GM23248 (cell line): ENCODE results near the gene RIMS4. TPM values are rescaled to one million over a fixed set of nuclear protein-coding genes. Genes with fewer than 3 reads are reported as not detected.

ENCODE experiments used
- DNase-seq: peaks from one replicate; pipeline ENCODE4 v3.0.0-alpha.2; 2015
- H2AFZ ChIP-seq: fragments of 200-600 bp; sonication (generic); 2 replicates; pipeline ENCODE4 v1.6.1; 2016; ENCODE audit warnings: antibody characterized with exemption
- H3F3A ChIP-seq: fragments of 200-600 bp; sonication (generic); 2 replicates; pipeline ENCODE4 v1.6.1; 2016; ENCODE audit warnings: mild to moderate bottlenecking, antibody characterized with exemption, mixed run types; ENCODE audit not compliant: insufficient read depth
- H3K27ac ChIP-seq: fragments of 200-600 bp; sonication (generic); 2 replicates; pipeline ENCODE4 v1.5.1; 2016; ENCODE audit warnings: mild to moderate bottlenecking
- H3K27me3 ChIP-seq: fragments of 200-600 bp; sonication (generic); replicated peaks from 2 replicates; pipeline ENCODE4 v1.6.1; 2016; ENCODE audit warnings: mild to moderate bottlenecking; ENCODE audit not compliant: insufficient read depth
- H3K36me3 ChIP-seq: fragments of 200-600 bp; sonication (generic); 2 replicates; pipeline ENCODE4 v1.6.1; 2016; ENCODE audit warnings: low read depth, mild to moderate bottlenecking
- H3K4me1 ChIP-seq: fragments of 200-600 bp; sonication (generic); 2 replicates; pipeline ENCODE4 v1.6.1; 2016; ENCODE audit warnings: mild to moderate bottlenecking; ENCODE audit not compliant: insufficient read depth
- H3K4me2 ChIP-seq: fragments of 200-600 bp; sonication (generic); one replicate; pipeline ENCODE4 v1.6.1; 2016; ENCODE audit warnings: mild to moderate bottlenecking; ENCODE audit not compliant: unreplicated experiment
- H3K4me3 ChIP-seq: fragments of 200-600 bp; sonication (generic); 2 replicates; pipeline ENCODE4 v1.5.1; 2016; ENCODE audit warnings: mild to moderate bottlenecking
- H3K79me2 ChIP-seq: fragments of 200-600 bp; sonication (generic); 2 replicates; pipeline ENCODE4 v1.6.1; 2016; ENCODE audit warnings: mild to moderate bottlenecking; ENCODE audit not compliant: insufficient read depth
- H3K9ac ChIP-seq: fragments of 200-600 bp; sonication (generic); 2 replicates; pipeline ENCODE4 v1.6.1; 2016; ENCODE audit warnings: mild to moderate bottlenecking
- H3K9me2 ChIP-seq: fragments of 200-600 bp; sonication (generic); 2 replicates; pipeline ENCODE4 v1.6.1; 2016; ENCODE audit warnings: mixed run types, mild to moderate bottlenecking, moderate library complexity; ENCODE audit not compliant: insufficient read depth
- H3K9me3 ChIP-seq: fragments of 200-600 bp; sonication (generic); one replicate; pipeline ENCODE4 v1.6.1; 2017; ENCODE audit warnings: low read depth
- H4K20me1 ChIP-seq: fragments of 200-600 bp; sonication (generic); 2 replicates; pipeline ENCODE4 v1.6.0; 2016; ENCODE audit not compliant: insufficient read depth
- EZH2 ChIP-seq: fragments of 200-600 bp; sonication (generic); IDR thresholded peaks from 2 replicates; pipeline ENCODE4 v1.6.1; 2018; ENCODE audit warnings: antibody characterized with exemption, mild to moderate bottlenecking; ENCODE audit not compliant: insufficient read depth, poor library complexity, severe bottlenecking
- EZH2phosphoT487 ChIP-seq: fragments of 200-600 bp; sonication (generic); IDR thresholded peaks from 2 replicates; pipeline ENCODE4 v1.6.1; 2018; ENCODE audit warnings: antibody characterized with exemption, moderate library complexity, mild to moderate bottlenecking, low read depth; ENCODE audit not compliant: insufficient read depth
- WGBS, 2 experiments: methylation state at CpG; one replicate each; pipeline ENCODE4 v1.1.6; 2015 to 2017; ENCODE audit warnings: low lambda C conversion rate in 2 of 2, low coverage in 1 of 2; ENCODE audit errors: missing lambda C conversion rate in 2 of 2; 5-methylcytosine and 5-hydroxymethylcytosine counted together
- in situ Hi-C: fragments of 300-500 bp; cut with MboI; formaldehyde crosslinking; loops from 2 replicates; pipeline ENCODE4 v1.15.0; 2020
- polyA plus RNA-seq: library from polyadenylated mRNA; unstranded; fragments of >200 nt; fragmentation: Nextera tagmentation; extraction: Ambion mirVana; gene quantifications from 2 replicates; pipeline ENCODE4 v1.2.1, GENCODE V29; 2016
- total RNA-seq: library from RNA; depleted of rRNA; stranded (reverse); fragments of >200 nt; shearing (Covaris generic); gene quantifications from 2 replicates; pipeline ENCODE4 v1.2.3, GENCODE V29; 2014

Gene RIMS4
- total and polyA plus RNA-seq, 2 experiments from 2014 or later, result 0.22 TPM; not detected in 1

- Histone ChIP-seq H3K4me3 (no peak overlapping the region), H3K4me1 (peaks cover 55% of the 10 kb centered on the region), H3K9me2 (no peaks in the 10 kb centered on the region), H3K27ac (peak overlapping the region; percentile 63), H3K9me3 (no peaks in the 10 kb centered on the region), H3K79me2 (no peaks in the 10 kb centered on the region), H2AFZ (peak overlapping the region; percentile 63), H3K27me3 (no peaks in the 10 kb centered on the region), H3K4me2 (peak overlapping the region; percentile 11), H4K20me1 (no peaks in the 10 kb centered on the region), H3F3A (peaks cover 43% of the 10 kb centered on the region), H3K36me3 (no peaks in the 10 kb centered on the region), H3K9ac (peak overlapping the region; percentile 34; the same call in 1 of the 2 replicates)
- WGBS, 2 experiments, result 20 to 23% methylated on average over 5 of the region's 5 CpGs
- DNase-seq, result no peak
- in situ Hi-C loops, result no loop called here
- no peak for TF ChIP-seq EZH2
- TF ChIP-seq EZH2phosphoT487, result no peak
Observed at GRCh38 chr20:44707018-44707579, 103.2 kb downstream of the RIMS4 start.

GRCh38 chr20:44706301-44707017 lies 103.9 kb downstream of the RIMS4 start:
- WGBS, 2 experiments, result 8% methylated on average over 9 to 10 of the region's 10 CpGs
- no peaks in the 10 kb centered on the region for H3K9me2 ChIP-seq
- TF ChIP-seq EZH2 (no peak), EZH2phosphoT487 (no peak)
- peak; percentile 93 for DNase-seq
- no peaks in the 10 kb centered on the region for H3K36me3 ChIP-seq
- H3K9ac ChIP-seq, result peak overlapping the region; percentile 34
- no peak overlapping the region for H3K4me3 ChIP-seq
- no peaks in the 10 kb centered on the region for H4K20me1 ChIP-seq
- no peaks in the 10 kb centered on the region for H3K9me3 ChIP-seq
- peak overlapping the region; percentile 63 for H2AFZ ChIP-seq
- H3K4me2 ChIP-seq, result peak overlapping the region; percentile 11
- peaks cover 59% of the 10 kb centered on the region for H3K4me1 ChIP-seq
- no peaks in the 10 kb centered on the region for H3K27me3 ChIP-seq
- in situ Hi-C loops, result no loop called here
- H3K79me2 ChIP-seq, result no peaks in the 10 kb centered on the region
- H3F3A ChIP-seq, result peaks cover 43% of the 10 kb centered on the region
- peak overlapping the region; percentile 63 for H3K27ac ChIP-seq

- Histone ChIP-seq H3K9ac (no peak overlapping the region), H3K27ac (peak overlapping the region; percentile 63), H2AFZ (no peak overlapping the region), H3K9me2 (no peaks in the 10 kb centered on the region), H3K4me3 (no peak overlapping the region), H3K79me2 (no peaks in the 10 kb centered on the region), H3K27me3 (no peaks in the 10 kb centered on the region), H3K4me2 (no peak overlapping the region), H4K20me1 (no peaks in the 10 kb centered on the region), H3K9me3 (no peaks in the 10 kb centered on the region), H3K4me1 (peaks cover 62% of the 10 kb centered on the region), H3K36me3 (no peaks in the 10 kb centered on the region), H3F3A (peaks cover 43% of the 10 kb centered on the region)
- WGBS, 2 experiments, result 87 to 91% methylated on average over 4 of the region's 4 CpGs
- in situ Hi-C loops, result no loop called here
- TF ChIP-seq EZH2phosphoT487 (no peak), EZH2 (no peak)
- DNase-seq, result no peak
Observed at GRCh38 chr20:44705364-44706094, 104.8 kb downstream of the RIMS4 start.

GRCh38 chr20:44704551-44704971 lies 105.8 kb downstream of the RIMS4 start:
- no peak overlapping the region for H2AFZ ChIP-seq

More at GRCh38 chr20:44704551-44704971, 105.8 kb downstream of the RIMS4 start:
- Histone ChIP-seq H3K27me3 (no peaks in the 10 kb centered on the region), H3K4me1 (peaks cover 62% of the 10 kb centered on the region), H3K79me2 (no peaks in the 10 kb centered on the region), H3K9me3 (no peaks in the 10 kb centered on the region), H4K20me1 (no peaks in the 10 kb centered on the region), H3K4me3 (no peak overlapping the region), H3K27ac (peak overlapping the region; percentile 47), H3K4me2 (peak overlapping the region; percentile 7), H3K36me3 (no peaks in the 10 kb centered on the region), H3K9ac (no peak overlapping the region), H3K9me2 (no peaks in the 10 kb centered on the region), H3F3A (peaks cover 43% of the 10 kb centered on the region)
- DNase-seq, result peak; percentile 77
- TF ChIP-seq EZH2phosphoT487, result no peak
- TF ChIP-seq EZH2, result no peak
- 0 to 4% methylated on average over 2 to 4 of the region's 4 CpGs for WGBS, 2 experiments
- in situ Hi-C loops, result no loop called here
